Glutamatergic neuron (in vitro differentiated cells): ENCODE results near the gene CAPN2. TPM values are rescaled to one million over a fixed set of nuclear protein-coding genes. Genes with fewer than 3 reads are reported as not detected.

Experiments used
- DNase-seq: peaks from one replicate; pipeline ENCODE4 v3.0.0; 2022
- H3K27ac Mint-ChIP-seq: one replicate; pipeline ENCODE4 v1.8.0; 2020; ENCODE audit warnings: mild to moderate bottlenecking, mixed read lengths, inconsistent platforms; ENCODE audit not compliant: unreplicated experiment
- H3K27me3 Mint-ChIP-seq: one replicate; pipeline ENCODE4 v1.8.0; 2020; ENCODE audit warnings: mild to moderate bottlenecking, moderate library complexity, mixed read lengths, inconsistent platforms; ENCODE audit not compliant: unreplicated experiment
- H3K36me3 Mint-ChIP-seq: one replicate; pipeline ENCODE4 v1.8.0; 2020; ENCODE audit warnings: mild to moderate bottlenecking, mixed read lengths, inconsistent platforms; ENCODE audit not compliant: unreplicated experiment
- H3K4me1 Mint-ChIP-seq: one replicate; pipeline ENCODE4 v1.8.0; 2020; ENCODE audit warnings: mild to moderate bottlenecking, low read depth, mixed read lengths, inconsistent platforms; ENCODE audit not compliant: unreplicated experiment
- H3K4me3 Mint-ChIP-seq: one replicate; pipeline ENCODE4 v1.8.0; 2020; ENCODE audit warnings: mild to moderate bottlenecking, mixed read lengths, inconsistent platforms; ENCODE audit not compliant: unreplicated experiment
- H3K9me3 Mint-ChIP-seq: one replicate; pipeline ENCODE4 v1.8.0; 2020; ENCODE audit warnings: mild to moderate bottlenecking, moderate library complexity, mixed read lengths, inconsistent platforms; ENCODE audit not compliant: unreplicated experiment
- total RNA-seq: library from RNA; stranded (reverse); fragmentation: NEBNext Ultra II Directional; extraction: Animal tissue kit (Norgen Biotek cat#: 25700); gene quantifications from one replicate; pipeline ENCODE4 v1.2.1, GENCODE V29; 2021; ENCODE audit not compliant: unreplicated experiment
- TF ChIP-seq, protein P1 (sequence below): fragments of 200-600 bp; sonication (generic); IDR thresholded peaks from one replicate; pipeline ENCODE4 v1.5.0; 2021; ENCODE audit not compliant: partially characterized antibody, unreplicated experiment

The CAPN2 gene
- total RNA-seq, 1 donor from 2014 or later, result 25.6 TPM

DNA sequence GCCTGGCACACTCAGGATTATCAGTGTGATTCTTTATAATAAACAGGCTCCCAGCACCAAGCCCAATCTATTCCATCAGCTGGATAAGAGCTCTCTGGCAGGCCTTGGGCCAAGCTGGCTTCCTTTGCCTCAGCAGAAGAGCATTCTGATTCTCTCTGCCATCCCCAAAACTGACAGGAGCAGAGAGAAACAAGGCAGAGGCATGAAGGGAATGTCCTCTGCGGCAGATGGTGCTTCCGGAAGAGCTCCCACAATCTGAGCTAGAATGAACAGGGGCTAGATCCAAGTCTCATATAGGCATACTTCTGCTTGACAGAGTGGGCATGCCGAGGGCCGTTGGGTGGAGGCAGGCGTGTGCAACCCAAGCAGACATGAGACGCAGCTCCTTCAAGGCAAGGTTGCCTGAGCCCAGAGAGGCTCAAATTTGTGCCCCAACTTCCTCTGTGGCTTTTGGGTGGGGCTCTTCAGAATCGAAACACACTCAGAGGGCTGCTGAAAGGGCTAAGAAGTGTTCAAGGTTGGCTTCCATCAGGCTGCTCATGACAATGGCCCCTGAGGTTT is 4.0 kb downstream of the CAPN2 start:
- H3K27ac Mint-ChIP-seq, result no peak overlapping the region
- H3K9me3 Mint-ChIP-seq, result peaks cover 2% of the 10 kb centered on the region
- peaks cover 6% of the 10 kb centered on the region for H3K27me3 Mint-ChIP-seq
- no peak overlapping the region for H3K4me3 Mint-ChIP-seq
- no peak for DNase-seq
- H3K36me3 Mint-ChIP-seq, result peaks cover 5% of the 10 kb centered on the region
- H3K4me1 Mint-ChIP-seq, result no peaks in the 10 kb centered on the region
- TF ChIP-seq, protein P1, sequence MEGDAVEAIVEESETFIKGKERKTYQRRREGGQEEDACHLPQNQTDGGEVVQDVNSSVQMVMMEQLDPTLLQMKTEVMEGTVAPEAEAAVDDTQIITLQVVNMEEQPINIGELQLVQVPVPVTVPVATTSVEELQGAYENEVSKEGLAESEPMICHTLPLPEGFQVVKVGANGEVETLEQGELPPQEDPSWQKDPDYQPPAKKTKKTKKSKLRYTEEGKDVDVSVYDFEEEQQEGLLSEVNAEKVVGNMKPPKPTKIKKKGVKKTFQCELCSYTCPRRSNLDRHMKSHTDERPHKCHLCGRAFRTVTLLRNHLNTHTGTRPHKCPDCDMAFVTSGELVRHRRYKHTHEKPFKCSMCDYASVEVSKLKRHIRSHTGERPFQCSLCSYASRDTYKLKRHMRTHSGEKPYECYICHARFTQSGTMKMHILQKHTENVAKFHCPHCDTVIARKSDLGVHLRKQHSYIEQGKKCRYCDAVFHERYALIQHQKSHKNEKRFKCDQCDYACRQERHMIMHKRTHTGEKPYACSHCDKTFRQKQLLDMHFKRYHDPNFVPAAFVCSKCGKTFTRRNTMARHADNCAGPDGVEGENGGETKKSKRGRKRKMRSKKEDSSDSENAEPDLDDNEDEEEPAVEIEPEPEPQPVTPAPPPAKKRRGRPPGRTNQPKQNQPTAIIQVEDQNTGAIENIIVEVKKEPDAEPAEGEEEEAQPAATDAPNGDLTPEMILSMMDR, result no peak

DNA sequence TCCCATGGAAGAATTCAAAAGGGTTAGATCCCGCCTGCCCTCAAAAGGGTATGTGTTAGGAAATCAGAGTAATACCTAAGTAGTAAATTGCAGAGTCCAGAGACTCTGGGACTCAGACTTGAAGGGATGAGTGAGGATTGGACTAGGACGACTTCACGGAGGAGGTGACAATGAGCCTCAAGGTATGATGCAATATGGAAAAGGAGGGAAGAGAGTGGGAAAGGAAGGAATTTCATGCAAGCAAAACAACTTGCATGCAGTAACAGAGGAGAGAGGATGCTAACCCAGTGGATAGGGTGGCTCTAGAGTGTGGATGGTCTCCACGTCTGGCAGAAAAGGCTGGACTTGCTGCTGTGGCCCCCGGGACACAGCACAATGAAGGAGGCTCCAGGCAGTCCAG is 4.8 kb downstream of the CAPN2 start:
- TF ChIP-seq, protein P1, result no peak
- Mint-ChIP-seq H3K4me1 (no peaks in the 10 kb centered on the region), H3K4me3 (no peak overlapping the region)

DNA sequence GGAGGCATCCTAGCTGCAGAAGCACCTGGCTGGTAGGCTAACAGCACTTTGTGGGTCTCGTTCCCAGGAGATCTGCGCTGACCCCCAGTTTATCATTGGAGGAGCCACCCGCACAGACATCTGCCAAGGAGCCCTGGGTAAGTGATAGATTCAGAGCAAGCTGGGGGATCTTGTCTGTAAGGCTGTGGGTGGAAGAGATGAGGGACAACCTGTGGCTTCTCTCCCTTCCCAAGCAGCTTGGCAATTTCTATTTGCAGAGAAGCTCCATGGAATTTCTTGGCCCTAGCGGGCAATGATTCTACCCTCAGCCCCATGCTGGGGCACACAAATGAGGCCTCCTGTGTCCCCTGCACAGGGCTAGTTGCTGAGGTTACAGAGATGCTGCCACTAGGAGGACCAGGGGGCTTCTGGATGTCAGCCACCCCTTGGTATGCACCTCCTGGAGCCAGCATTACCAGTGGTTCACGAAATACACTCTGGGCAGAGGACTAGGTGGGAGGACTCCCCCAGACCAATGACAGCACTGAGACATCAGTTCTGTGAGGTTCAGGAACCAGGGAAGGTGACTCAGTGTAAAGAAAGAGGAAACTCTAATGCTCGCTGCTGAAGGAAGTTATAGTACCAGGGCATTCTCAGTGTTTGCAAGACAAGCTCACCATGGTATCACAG is 5.5 kb downstream of the CAPN2 start:
- TF ChIP-seq, protein P1, result no peak
- no peak overlapping the region for H3K4me3 Mint-ChIP-seq
- no peaks in the 10 kb centered on the region for H3K4me1 Mint-ChIP-seq
- peaks cover 6% of the 10 kb centered on the region for H3K27me3 Mint-ChIP-seq
- H3K36me3 Mint-ChIP-seq, result peaks cover 5% of the 10 kb centered on the region
- peaks cover 2% of the 10 kb centered on the region for H3K9me3 Mint-ChIP-seq
- no peak overlapping the region for H3K27ac Mint-ChIP-seq
- no peak for DNase-seq

More for the DNA sequence above, 4.8 kb downstream of the CAPN2 start:
- H3K9me3 Mint-ChIP-seq, result peaks cover 2% of the 10 kb centered on the region
- H3K27me3 Mint-ChIP-seq, result peaks cover 6% of the 10 kb centered on the region
- H3K36me3 Mint-ChIP-seq, result peaks cover 5% of the 10 kb centered on the region
- peak overlapping the region; percentile 2 for H3K27ac Mint-ChIP-seq
- DNase-seq, result no peak

DNA sequence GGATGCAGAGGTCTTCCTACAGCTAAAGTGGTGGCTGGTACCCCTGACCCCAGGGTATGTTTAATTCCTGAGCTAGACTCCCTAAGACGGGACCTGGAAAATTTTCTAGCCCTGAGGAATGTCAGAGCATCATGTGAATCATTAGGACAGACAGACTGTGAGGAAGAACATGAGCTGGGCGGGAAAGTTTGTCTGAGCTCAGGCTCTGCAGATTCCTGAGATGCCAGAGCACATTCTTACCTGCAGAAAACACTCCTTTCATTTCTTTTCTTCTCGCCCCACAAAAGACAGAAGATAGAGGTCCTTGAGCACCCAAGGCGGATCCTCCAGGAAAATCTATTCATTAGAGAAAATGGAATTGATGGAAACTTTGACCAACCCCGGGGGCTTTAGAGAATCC is 6.5 kb downstream of the CAPN2 start:
- TF ChIP-seq, protein P1, result no peak
- H3K27ac Mint-ChIP-seq, result no peak overlapping the region
- H3K4me1 Mint-ChIP-seq, result no peaks in the 10 kb centered on the region
- peaks cover 6% of the 10 kb centered on the region for H3K27me3 Mint-ChIP-seq
- H3K4me3 Mint-ChIP-seq, result no peak overlapping the region
- H3K9me3 Mint-ChIP-seq, result peaks cover 2% of the 10 kb centered on the region
- peaks cover 5% of the 10 kb centered on the region for H3K36me3 Mint-ChIP-seq
- no peak for DNase-seq

DNA sequence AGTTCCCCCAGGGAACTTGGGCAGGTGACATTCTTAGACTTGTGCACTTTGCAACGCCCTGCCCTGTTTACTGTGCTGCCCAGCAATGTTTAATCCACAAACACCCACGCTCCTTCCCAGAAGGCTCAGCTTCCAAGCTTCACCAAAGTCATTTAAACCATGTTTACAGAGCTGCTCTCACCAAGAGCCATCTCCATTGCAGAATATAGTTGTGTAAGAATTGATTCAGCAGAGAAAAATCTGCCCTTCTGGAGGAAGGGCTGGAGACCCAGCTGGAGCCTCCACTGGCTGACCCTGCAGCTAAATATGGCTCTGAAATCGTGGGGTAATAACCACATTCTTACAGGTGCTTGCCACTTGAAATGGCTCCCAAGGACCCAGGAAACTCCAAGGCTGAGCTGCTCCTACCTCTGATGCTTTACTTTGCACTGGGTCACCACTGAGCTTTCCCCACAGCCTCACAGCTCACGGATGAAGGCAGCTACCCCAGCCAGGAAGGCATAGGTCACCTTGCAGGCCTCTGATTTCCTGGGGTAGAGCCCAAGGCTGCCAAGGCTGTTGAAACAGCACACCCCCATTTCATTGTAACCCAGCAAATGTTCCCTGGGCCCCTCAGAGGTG is 8.7 kb downstream of the CAPN2 start:
- no peaks in the 10 kb centered on the region for H3K4me1 Mint-ChIP-seq
- DNase-seq, result no peak
- H3K27me3 Mint-ChIP-seq, result peaks cover 2% of the 10 kb centered on the region
- H3K36me3 Mint-ChIP-seq, result peaks cover 5% of the 10 kb centered on the region
- H3K9me3 Mint-ChIP-seq, result no peaks in the 10 kb centered on the region
- TF ChIP-seq, protein P1, result no peak
- H3K27ac Mint-ChIP-seq, result no peak overlapping the region
- H3K4me3 Mint-ChIP-seq, result no peak overlapping the region
